ENCODE data around the gene ILF3.

Gene ILF3

GRCh38 chr19:10653732-10654609 lies at the start of gene ILF3:
TSS of gene ILF3 (plus strand) at chr19:10654346. CDS start at chr19:10670606, 16,260 bp downstream.
- DNase-seq, result peak; percentile 99

- no peak for DNase-seq
Measured at GRCh38 chr19:10604460-10604980, 49.6 kb upstream of the ILF3 start.

- DNase-seq, result no peak
Measured at GRCh38 chr19:10611907-10612306, 42.2 kb upstream of the ILF3 start.

- no peak for DNase-seq
Measured at GRCh38 chr19:10612499-10613119, 41.5 kb upstream of the ILF3 start.

DNA sequence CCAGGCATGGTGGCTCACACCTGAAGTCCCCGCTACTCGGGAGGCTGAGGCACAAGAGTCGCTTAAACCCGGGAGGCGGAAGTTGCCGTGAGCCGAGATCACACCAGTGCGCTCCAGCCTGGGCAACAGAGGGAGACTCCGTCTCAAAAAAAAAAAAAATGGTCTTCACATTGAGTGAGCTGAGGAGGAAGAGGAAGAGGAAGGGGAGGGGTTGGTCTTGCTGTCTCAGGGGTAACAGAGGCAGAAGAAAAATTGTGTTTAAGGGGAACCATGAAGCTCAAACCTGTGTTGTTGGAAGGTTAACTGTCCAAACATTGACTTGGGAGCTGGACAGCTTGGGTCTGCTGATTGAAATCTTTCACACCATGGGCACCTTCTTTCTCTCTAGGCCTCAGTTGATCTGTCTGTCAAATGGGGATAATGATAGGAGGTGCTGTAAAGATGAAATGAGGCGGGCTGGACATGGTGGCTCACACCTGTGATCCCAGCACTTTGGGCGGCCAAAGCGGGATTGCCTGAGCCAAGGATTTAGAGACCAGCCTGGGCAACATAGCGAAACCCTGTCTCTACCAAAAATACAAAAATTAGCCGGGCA lies 38.6 kb upstream of the ILF3 start:
- no peak for DNase-seq

GRCh38 chr19:10617409-10618121 lies 36.6 kb upstream of the ILF3 start:
- DNase-seq, result no peak

GRCh38 chr19:10618846-10619245 lies 35.3 kb upstream of the ILF3 start:
- DNase-seq, result no peak

DNA sequence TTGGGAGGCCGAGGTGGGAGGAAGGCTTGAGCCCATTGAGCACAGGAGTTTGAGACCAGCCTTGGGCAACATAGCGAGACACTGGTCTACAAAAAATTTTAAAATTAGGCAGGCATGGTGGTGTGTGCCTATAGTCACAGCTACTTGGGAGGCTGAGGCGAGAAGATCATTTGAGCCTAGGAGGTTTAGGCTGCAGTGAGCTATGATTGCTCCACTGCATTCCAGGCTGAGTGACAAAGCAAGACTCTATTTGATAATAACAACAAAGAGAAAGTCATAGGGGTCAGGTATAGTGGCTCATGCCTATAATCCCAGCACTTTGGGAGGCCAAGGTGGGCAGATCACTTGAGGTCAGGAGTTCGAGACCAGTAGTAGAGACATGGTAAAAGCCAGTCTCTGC lies 33.4 kb upstream of the ILF3 start:
- DNase-seq, result no peak

DNA sequence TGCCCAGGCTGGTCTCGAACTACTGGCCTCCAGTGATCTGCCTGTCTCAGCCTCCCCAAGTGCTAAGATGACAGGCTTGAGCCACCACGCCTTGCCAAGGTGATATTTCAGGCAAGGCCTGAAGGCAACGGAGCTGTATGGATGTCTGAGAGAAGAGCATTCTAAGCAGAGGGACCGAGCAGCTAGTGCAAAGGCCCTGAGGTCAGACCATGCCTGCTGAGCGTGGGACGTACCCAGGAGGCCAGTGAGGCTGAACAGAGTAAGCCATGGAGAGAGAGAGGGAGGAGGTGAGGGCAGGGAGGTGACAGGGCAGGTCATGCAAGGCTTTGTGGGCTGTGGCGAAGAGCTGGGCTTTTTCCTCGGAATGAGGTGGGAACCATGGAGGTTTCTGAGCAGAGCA lies 32.2 kb upstream of the ILF3 start:
- DNase-seq, result no peak

- DNase-seq, result no peak
Measured at GRCh38 chr19:10624585-10624984, 29.6 kb upstream of the ILF3 start.

- DNase-seq, result no peak
Measured at GRCh38 chr19:10625003-10625761, 29.0 kb upstream of the ILF3 start, which contains the start of gene SLC44A2. TSS of gene SLC44A2 (plus strand) at chr19:10625553. CDS start at chr19:10625634, 81 bp downstream.

DNA sequence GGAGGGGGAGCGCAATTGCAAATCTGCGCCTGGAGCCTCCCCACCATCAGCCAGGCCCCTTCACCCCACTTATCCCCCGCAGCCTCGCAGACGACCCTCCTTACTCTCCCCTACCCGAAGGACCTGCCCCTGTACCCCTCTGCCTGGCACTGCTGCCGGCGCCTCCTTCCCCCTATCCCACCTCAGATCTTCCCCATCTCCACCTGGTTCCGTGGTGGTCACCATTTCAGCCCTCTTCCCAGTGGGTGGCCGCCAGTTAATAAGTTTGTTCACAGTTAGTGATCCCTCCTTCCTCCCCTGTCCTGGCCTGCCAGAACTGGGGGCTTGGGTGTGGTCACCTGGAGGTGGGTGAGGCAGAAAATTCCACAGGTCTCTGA lies 28.4 kb upstream of the ILF3 start:
- DNase-seq, result no peak

DNA sequence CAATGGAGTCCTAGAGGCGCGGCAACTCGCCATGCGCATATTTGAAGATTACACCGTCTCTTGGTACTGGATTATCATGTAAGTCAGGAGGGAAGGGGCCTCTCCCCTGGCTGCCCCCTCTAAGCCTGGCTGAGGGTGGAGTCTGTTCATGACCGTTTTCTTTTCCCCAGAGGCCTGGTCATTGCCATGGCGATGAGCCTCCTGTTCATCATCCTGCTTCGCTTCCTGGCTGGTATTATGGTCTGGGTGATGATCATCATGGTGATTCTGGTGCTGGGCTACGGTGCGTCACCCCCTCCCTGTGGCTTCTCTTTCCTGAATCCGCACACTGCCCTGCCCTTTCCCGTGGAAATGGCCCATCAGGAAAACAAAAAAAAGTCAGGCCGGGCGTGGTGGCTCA lies 22.3 kb upstream of the ILF3 start:
- no peak for DNase-seq

- no peak for DNase-seq
Measured at GRCh38 chr19:10634430-10634829, 19.7 kb upstream of the ILF3 start.

DNA sequence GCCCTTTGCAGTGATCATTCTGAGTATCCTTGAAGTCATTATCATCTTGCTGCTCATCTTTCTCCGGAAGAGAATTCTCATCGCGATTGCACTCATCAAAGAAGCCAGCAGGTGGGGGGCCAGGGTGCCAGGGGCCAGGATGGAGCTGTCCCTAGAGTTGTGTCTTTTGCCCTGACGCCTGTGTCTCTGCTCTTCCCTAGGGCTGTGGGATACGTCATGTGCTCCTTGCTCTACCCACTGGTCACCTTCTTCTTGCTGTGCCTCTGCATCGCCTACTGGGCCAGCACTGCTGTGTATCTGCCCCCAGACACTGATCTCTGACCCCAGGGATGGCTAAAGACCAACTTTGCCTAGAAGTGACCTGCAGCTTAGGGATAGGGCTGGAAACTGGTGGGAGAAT lies 19.2 kb upstream of the ILF3 start:
- no peak for DNase-seq

- DNase-seq, result no peak
Measured at GRCh38 chr19:10636304-10636972, 17.7 kb upstream of the ILF3 start.

- no peak for DNase-seq
Measured at GRCh38 chr19:10637894-10638293, 16.3 kb upstream of the ILF3 start.

GRCh38 chr19:10639836-10640235 lies 14.3 kb upstream of the ILF3 start:
- DNase-seq, result no peak

- no peak for DNase-seq
Measured at GRCh38 chr19:10640361-10640760, 13.8 kb upstream of the ILF3 start.

- no peak for DNase-seq
Measured at GRCh38 chr19:10641248-10641647, 12.9 kb upstream of the ILF3 start.

- no peak for DNase-seq
Measured at GRCh38 chr19:10642473-10643171, 11.5 kb upstream of the ILF3 start.
